Neural cell (in vitro differentiated cells): ENCODE results near the gene GAB2. TPM values are rescaled to one million over a fixed set of nuclear protein-coding genes. Genes with fewer than 3 reads are reported as not detected.

Experiments used
- H2AFZ ChIP-seq: fragments of 200-600, 300-800 bp; sonication (generic), shearing (Covaris generic); 2 replicates; pipeline ENCODE4 v1.6.0; 2014; ENCODE audit warnings: low read depth, mild to moderate bottlenecking, antibody characterized with exemption, low read length, moderate library complexity
- H3F3A ChIP-seq: fragments of 200-600 bp; shearing (Covaris generic); 2 replicates; pipeline ENCODE4 v1.6.1; 2016; ENCODE audit warnings: mild to moderate bottlenecking, moderate library complexity, mixed read lengths, antibody characterized with exemption, low read length; ENCODE audit not compliant: insufficient read depth, poor library complexity, severe bottlenecking
- H3K27ac ChIP-seq: fragments of 200-600, 300-800 bp; sonication (generic), shearing (Covaris generic); 2 replicates; pipeline ENCODE4 v1.5.1; 2014; ENCODE audit warnings: mild to moderate bottlenecking, low read length, moderate library complexity
- H3K27me3 ChIP-seq: fragments of 300-800, 200-600 bp; sonication (generic), shearing (Covaris generic); 2 replicates; pipeline ENCODE4 v1.6.0; 2014; ENCODE audit warnings: mild to moderate bottlenecking, low read depth, low read length, moderate library complexity; ENCODE audit not compliant: insufficient read depth
- H3K36me3 ChIP-seq: fragments of 300-800, 200-600 bp; sonication (generic), shearing (Covaris generic); 2 replicates; pipeline ENCODE4 v1.5.1; 2014; ENCODE audit warnings: mild to moderate bottlenecking, antibody characterized with exemption, low read length, moderate library complexity; ENCODE audit not compliant: insufficient read depth
- H3K4me2 ChIP-seq: fragments of 300-800, 200-600 bp; sonication (generic), shearing (Covaris generic); 2 replicates; pipeline ENCODE4 v1.6.0; 2014; ENCODE audit warnings: mild to moderate bottlenecking, low read length
- H3K4me3 ChIP-seq: fragments of 300-800, 200-600 bp; sonication (generic), shearing (Covaris generic); 2 replicates; pipeline ENCODE4 v1.5.1; 2014; ENCODE audit warnings: mild to moderate bottlenecking, low read length, moderate library complexity
- H3K79me2 ChIP-seq: fragments of 200-600 bp; shearing (Covaris generic); replicated peaks from 2 replicates; pipeline ENCODE4 v1.6.0; 2014; ENCODE audit warnings: mild to moderate bottlenecking, low read length, moderate library complexity; ENCODE audit not compliant: insufficient read depth
- H3K9ac ChIP-seq: fragments of 300-800, 200-600 bp; sonication (generic), shearing (Covaris generic); 2 replicates; pipeline ENCODE4 v1.6.1; 2016; ENCODE audit warnings: mild to moderate bottlenecking, low read length, mixed read lengths
- H3K9me2 ChIP-seq: fragments of 200-600 bp; shearing (Covaris generic); 2 replicates; pipeline ENCODE4 v1.6.1; 2016; ENCODE audit warnings: mild to moderate bottlenecking, low read length, mixed read lengths; ENCODE audit not compliant: insufficient read depth
- H3K9me3 ChIP-seq: fragments of 200-600, 300-800 bp; sonication (generic), shearing (Covaris generic); 2 replicates; pipeline ENCODE4 v1.6.1; 2016; ENCODE audit warnings: mild to moderate bottlenecking, mixed run types, low read length, moderate library complexity, mixed read lengths
- H4K20me1 ChIP-seq: fragments of 200-600 bp; shearing (Covaris generic); 2 replicates; pipeline ENCODE4 v1.6.1; 2016; ENCODE audit warnings: mild to moderate bottlenecking, mixed run types; ENCODE audit not compliant: insufficient read depth
- EP300 ChIP-seq: fragments of 450-650 bp; conservative IDR thresholded peaks from 2 replicates; pipeline ENCODE4 v1.6.1; 2014; ENCODE audit warnings: antibody characterized with exemption, mild to moderate bottlenecking, moderate library complexity; ENCODE audit not compliant: poor library complexity, severe bottlenecking
- EZH2 ChIP-seq: fragments of 200-600, 300-800 bp; shearing (Covaris generic), sonication (generic); IDR thresholded peaks from 2 replicates; pipeline ENCODE4 v1.6.1; 2014; ENCODE audit warnings: antibody characterized with exemption, low read length, borderline replicate concordance, mild to moderate bottlenecking; ENCODE audit not compliant: insufficient read depth, poor library complexity, severe bottlenecking
- MXI1 ChIP-seq: fragments of 450-650 bp; conservative IDR thresholded peaks from 2 replicates; pipeline ENCODE4 v1.6.1; 2014; ENCODE audit warnings: antibody characterized with exemption, mild to moderate bottlenecking; ENCODE audit not compliant: poor library complexity, severe bottlenecking
- POLR2AphosphoS5 ChIP-seq: IDR thresholded peaks from 2 replicates; pipeline ENCODE4 v1.6.1; 2012
- RAD21 ChIP-seq: fragments of 450-650 bp; conservative IDR thresholded peaks from 2 replicates; pipeline ENCODE4 v1.6.1; 2014; ENCODE audit warnings: antibody characterized with exemption, mild to moderate bottlenecking, moderate library complexity
- SMC3 ChIP-seq: fragments of 450-650 bp; conservative IDR thresholded peaks from 2 replicates; pipeline ENCODE4 v1.6.1; 2014; ENCODE audit warnings: antibody characterized with exemption, mild to moderate bottlenecking, moderate library complexity; ENCODE audit not compliant: poor library complexity
- TAF1 ChIP-seq: IDR thresholded peaks from 2 replicates; pipeline ENCODE4 v1.6.1; 2012; ENCODE audit warnings: low read depth
- polyA plus RNA-seq: library from polyadenylated mRNA; depleted of rRNA; stranded (reverse); fragments of >200 nt; gene quantifications from 2 replicates; pipeline ENCODE4 v1.2.3, GENCODE V29; 2014
- TF ChIP-seq, protein P1 (sequence below): fragments of 450-650 bp; IDR thresholded peaks from 2 replicates; pipeline ENCODE4 v1.5.1; 2014; ENCODE audit warnings: antibody characterized with exemption, mild to moderate bottlenecking, moderate library complexity; ENCODE audit not compliant: poor library complexity, severe bottlenecking
- TF ChIP-seq, protein P2 (sequence below): IDR thresholded peaks from 2 replicates; pipeline ENCODE4 v1.6.1; 2012; ENCODE audit warnings: borderline replicate concordance

The GAB2 gene
- polyA plus RNA-seq, 1 donor from 2014 or later, result 21.9 TPM

DNA sequence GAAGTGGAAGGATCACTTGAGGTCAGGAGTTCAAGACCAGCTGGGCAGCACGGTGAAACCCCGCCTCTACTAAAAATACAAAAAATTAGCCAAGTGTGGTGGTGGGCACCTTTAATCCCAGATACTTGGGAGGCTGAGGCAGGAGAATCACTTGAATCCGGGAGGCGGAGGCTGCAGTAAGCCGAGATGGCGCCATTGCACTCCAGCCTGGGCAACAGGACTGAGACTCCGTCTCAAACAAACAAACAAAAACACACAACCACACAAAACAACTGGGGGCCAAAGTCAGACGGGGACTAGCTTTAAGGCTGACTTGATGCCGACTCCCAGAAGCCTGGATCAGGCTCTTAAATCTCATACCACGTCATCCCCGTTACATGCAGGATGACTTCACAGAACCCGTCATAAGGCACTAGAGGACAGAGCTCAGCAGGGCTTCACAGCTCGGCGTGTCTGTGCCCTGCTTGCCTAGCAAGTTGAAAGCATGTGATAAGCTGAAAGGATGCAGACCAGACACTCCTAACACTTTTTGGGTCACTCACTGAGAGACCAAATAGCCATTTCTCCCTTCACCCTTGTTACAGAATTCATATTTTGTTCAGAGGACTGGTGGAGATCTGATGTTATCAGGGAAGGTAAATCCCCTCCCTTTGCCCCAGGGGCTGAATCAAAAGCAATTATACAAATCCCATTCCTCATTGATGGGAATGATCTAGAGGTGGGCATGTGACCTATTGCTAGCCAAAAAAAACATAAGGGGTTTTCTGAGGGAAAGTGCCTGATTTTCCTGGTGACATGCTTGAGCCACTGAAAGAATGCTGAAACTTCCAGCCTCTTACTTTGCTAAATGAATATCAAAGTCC is 65.4 kb downstream of the GAB2 start:
- H3K4me3 ChIP-seq, result no peak overlapping the region
- H4K20me1 ChIP-seq, result no peaks in the 10 kb centered on the region
- H3K36me3 ChIP-seq, result no peaks in the 10 kb centered on the region
- TF ChIP-seq MXI1 (no peak), EP300 (no peak), TAF1 (no peak), POLR2AphosphoS5 (no peak), RAD21 (no peak), EZH2 (no peak), SMC3 (no peak)
- TF ChIP-seq, protein P1, sequence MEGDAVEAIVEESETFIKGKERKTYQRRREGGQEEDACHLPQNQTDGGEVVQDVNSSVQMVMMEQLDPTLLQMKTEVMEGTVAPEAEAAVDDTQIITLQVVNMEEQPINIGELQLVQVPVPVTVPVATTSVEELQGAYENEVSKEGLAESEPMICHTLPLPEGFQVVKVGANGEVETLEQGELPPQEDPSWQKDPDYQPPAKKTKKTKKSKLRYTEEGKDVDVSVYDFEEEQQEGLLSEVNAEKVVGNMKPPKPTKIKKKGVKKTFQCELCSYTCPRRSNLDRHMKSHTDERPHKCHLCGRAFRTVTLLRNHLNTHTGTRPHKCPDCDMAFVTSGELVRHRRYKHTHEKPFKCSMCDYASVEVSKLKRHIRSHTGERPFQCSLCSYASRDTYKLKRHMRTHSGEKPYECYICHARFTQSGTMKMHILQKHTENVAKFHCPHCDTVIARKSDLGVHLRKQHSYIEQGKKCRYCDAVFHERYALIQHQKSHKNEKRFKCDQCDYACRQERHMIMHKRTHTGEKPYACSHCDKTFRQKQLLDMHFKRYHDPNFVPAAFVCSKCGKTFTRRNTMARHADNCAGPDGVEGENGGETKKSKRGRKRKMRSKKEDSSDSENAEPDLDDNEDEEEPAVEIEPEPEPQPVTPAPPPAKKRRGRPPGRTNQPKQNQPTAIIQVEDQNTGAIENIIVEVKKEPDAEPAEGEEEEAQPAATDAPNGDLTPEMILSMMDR, result no peak
- TF ChIP-seq, protein P2, sequence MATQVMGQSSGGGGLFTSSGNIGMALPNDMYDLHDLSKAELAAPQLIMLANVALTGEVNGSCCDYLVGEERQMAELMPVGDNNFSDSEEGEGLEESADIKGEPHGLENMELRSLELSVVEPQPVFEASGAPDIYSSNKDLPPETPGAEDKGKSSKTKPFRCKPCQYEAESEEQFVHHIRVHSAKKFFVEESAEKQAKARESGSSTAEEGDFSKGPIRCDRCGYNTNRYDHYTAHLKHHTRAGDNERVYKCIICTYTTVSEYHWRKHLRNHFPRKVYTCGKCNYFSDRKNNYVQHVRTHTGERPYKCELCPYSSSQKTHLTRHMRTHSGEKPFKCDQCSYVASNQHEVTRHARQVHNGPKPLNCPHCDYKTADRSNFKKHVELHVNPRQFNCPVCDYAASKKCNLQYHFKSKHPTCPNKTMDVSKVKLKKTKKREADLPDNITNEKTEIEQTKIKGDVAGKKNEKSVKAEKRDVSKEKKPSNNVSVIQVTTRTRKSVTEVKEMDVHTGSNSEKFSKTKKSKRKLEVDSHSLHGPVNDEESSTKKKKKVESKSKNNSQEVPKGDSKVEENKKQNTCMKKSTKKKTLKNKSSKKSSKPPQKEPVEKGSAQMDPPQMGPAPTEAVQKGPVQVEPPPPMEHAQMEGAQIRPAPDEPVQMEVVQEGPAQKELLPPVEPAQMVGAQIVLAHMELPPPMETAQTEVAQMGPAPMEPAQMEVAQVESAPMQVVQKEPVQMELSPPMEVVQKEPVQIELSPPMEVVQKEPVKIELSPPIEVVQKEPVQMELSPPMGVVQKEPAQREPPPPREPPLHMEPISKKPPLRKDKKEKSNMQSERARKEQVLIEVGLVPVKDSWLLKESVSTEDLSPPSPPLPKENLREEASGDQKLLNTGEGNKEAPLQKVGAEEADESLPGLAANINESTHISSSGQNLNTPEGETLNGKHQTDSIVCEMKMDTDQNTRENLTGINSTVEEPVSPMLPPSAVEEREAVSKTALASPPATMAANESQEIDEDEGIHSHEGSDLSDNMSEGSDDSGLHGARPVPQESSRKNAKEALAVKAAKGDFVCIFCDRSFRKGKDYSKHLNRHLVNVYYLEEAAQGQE, result no peak
- H3K9me3 ChIP-seq, result no peaks in the 10 kb centered on the region
- no peaks in the 10 kb centered on the region for H3K9me2 ChIP-seq
- H3K79me2 ChIP-seq, result peaks cover 30% of the 10 kb centered on the region
- H2AFZ ChIP-seq, result no peak overlapping the region
- H3K27me3 ChIP-seq, result no peaks in the 10 kb centered on the region
- H3K27ac ChIP-seq, result peak overlapping the region; percentile 75
- no peak overlapping the region for H3K4me2 ChIP-seq
- no peak overlapping the region for H3K9ac ChIP-seq
- H3F3A ChIP-seq, result peaks cover 3% of the 10 kb centered on the region

DNA sequence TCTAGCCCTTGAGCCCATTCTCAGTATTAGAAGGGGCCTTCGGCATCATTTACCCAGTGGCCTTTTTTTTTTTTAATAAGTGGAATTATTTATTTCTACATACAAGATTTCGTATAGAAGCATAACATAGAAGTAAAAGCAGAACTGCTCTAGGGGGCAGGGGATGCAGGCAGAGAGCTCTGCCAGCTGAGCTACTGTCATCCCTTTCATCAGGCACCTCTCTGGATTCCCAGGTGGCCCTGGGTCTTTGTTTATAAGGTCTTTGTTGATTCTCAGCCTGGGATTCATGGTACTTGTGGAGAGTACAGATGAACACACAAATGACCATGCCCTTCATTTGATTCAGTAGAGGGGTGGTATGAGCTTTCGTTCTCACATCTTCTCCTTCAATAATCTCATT is 66.4 kb downstream of the GAB2 start:
- TF ChIP-seq POLR2AphosphoS5 (no peak), EZH2 (no peak), RAD21 (no peak), EP300 (no peak), SMC3 (no peak), MXI1 (no peak), TAF1 (no peak)
- TF ChIP-seq, protein P1, result no peak
- TF ChIP-seq, protein P2, result no peak
- no peak overlapping the region for H2AFZ ChIP-seq
- peaks cover 3% of the 10 kb centered on the region for H3F3A ChIP-seq
- no peaks in the 10 kb centered on the region for H3K36me3 ChIP-seq
- no peak overlapping the region for H3K4me3 ChIP-seq
- peaks cover 28% of the 10 kb centered on the region for H3K79me2 ChIP-seq
- H4K20me1 ChIP-seq, result no peaks in the 10 kb centered on the region
- no peak overlapping the region for H3K9ac ChIP-seq
- H3K9me3 ChIP-seq, result no peaks in the 10 kb centered on the region
- peak overlapping the region; percentile 21 for H3K27ac ChIP-seq
- no peaks in the 10 kb centered on the region for H3K9me2 ChIP-seq
- H3K4me2 ChIP-seq, result no peak overlapping the region
- H3K27me3 ChIP-seq, result no peaks in the 10 kb centered on the region
